ENCODE data around the gene TRH. TPM values are rescaled to one million over a fixed set of nuclear protein-coding genes. Genes with fewer than 3 reads are reported as not detected.

TRH gene
- total and polyA plus RNA-seq, 9 of the 15 experiments (the other 6 are each of a cell fraction or from before 2014, with no cell fraction given) = not detected

DNA sequence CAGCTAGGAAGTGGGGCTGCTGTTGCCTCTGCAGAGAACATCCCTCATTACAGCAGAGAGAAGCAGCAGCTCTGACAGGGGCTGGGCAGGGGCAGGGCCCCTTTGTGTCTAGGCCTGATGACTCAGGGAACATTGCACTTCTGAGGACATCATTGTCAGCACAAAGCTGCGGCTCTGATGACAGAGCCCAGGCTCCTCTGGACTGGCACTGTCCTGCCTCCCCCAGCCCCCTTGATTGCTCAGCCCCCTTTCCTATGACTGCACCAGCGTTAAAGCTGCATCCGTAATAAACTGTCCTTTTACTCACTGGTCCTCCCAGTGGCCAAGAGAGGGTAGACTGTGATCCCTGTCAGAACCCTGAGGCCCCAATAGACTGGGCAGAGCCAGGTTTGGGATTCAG is 18.3 kb downstream of the TRH start:
- FAIRE-seq = no peak

More for the DNA sequence above, 18.3 kb downstream of the TRH start:
- H2AFZ ChIP-seq (ENCODE audit: low read depth, low read length) = no peak overlapping the region
- TF ChIP-seq ZNF146 (CRISPR knock-in tag; IDR thresholded peaks at IDR 0.05; ENCODE audit: unreplicated experiment) = no peak
- TF ChIP-seq, protein P1, sequence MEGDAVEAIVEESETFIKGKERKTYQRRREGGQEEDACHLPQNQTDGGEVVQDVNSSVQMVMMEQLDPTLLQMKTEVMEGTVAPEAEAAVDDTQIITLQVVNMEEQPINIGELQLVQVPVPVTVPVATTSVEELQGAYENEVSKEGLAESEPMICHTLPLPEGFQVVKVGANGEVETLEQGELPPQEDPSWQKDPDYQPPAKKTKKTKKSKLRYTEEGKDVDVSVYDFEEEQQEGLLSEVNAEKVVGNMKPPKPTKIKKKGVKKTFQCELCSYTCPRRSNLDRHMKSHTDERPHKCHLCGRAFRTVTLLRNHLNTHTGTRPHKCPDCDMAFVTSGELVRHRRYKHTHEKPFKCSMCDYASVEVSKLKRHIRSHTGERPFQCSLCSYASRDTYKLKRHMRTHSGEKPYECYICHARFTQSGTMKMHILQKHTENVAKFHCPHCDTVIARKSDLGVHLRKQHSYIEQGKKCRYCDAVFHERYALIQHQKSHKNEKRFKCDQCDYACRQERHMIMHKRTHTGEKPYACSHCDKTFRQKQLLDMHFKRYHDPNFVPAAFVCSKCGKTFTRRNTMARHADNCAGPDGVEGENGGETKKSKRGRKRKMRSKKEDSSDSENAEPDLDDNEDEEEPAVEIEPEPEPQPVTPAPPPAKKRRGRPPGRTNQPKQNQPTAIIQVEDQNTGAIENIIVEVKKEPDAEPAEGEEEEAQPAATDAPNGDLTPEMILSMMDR (IDR thresholded peaks at IDR 0.05 in 2 of 3, conservative IDR thresholded peaks at IDR 0.05 in 1 of 3; ENCODE audit: insufficient read depth in 2 of 3, low read depth in 1 of 3, low read length in 3 of 3) = peak in 2 of 3 experiments; percentile 34 to 49; a peak in 5 of 6 replicates
- TF ChIP-seq, protein P2, sequence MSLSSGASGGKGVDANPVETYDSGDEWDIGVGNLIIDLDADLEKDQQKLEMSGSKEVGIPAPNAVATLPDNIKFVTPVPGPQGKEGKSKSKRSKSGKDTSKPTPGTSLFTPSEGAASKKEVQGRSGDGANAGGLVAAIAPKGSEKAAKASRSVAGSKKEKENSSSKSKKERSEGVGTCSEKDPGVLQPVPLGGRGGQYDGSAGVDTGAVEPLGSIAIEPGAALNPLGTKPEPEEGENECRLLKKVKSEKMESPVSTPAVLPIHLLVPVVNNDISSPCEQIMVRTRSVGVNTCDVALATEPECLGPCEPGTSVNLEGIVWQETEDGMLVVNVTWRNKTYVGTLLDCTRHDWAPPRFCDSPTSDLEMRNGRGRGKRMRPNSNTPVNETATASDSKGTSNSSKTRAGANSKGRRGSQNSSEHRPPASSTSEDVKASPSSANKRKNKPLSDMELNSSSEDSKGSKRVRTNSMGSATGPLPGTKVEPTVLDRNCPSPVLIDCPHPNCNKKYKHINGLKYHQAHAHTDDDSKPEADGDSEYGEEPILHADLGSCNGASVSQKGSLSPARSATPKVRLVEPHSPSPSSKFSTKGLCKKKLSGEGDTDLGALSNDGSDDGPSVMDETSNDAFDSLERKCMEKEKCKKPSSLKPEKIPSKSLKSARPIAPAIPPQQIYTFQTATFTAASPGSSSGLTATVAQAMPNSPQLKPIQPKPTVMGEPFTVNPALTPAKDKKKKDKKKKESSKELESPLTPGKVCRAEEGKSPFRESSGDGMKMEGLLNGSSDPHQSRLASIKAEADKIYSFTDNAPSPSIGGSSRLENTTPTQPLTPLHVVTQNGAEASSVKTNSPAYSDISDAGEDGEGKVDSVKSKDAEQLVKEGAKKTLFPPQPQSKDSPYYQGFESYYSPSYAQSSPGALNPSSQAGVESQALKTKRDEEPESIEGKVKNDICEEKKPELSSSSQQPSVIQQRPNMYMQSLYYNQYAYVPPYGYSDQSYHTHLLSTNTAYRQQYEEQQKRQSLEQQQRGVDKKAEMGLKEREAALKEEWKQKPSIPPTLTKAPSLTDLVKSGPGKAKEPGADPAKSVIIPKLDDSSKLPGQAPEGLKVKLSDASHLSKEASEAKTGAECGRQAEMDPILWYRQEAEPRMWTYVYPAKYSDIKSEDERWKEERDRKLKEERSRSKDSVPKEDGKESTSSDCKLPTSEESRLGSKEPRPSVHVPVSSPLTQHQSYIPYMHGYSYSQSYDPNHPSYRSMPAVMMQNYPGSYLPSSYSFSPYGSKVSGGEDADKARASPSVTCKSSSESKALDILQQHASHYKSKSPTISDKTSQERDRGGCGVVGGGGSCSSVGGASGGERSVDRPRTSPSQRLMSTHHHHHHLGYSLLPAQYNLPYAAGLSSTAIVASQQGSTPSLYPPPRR (CRISPR knock-in tag; IDR thresholded peaks at IDR 0.05; ENCODE audit: borderline replicate concordance) = no peak
- WGBS (ENCODE audit: insufficient coverage, low coverage, missing lambda C conversion rate) = 0% methylated on average over 2 of the region's 3 CpGs
- H3K36me3 ChIP-seq (ENCODE audit: control insufficient read depth, insufficient read depth, low read length) = no peaks in the 10 kb centered on the region
- intact Hi-C loops (cut with micrococcal nuclease) (no loop called here), in situ Hi-C loops (cut with MboI) (no loop called here)
- no peak overlapping the region for H3K4me3 ChIP-seq
- DNase-seq (ENCODE audit: extremely low read depth in 1 of 4, low spot score in 3 of 4) (peak; percentile 9 to 34 (median 30)), ATAC-seq (peak; percentile 90)
- H3K9me3 ChIP-seq (replicated peaks; ENCODE audit: control insufficient read depth, insufficient read depth, low read depth, low read length) = no peaks in the 10 kb centered on the region
- H4K20me1 ChIP-seq (replicated peaks; ENCODE audit: control insufficient read depth, insufficient read depth, low read length) = 0 out of 2 replicates have a peak, but pooled peaks cover 3% of the 10 kb centered on the region
- H3K79me2 ChIP-seq (ENCODE audit: control insufficient read depth, insufficient read depth, low read length) = no peaks in the 10 kb centered on the region
- no peak overlapping the region for H3K9ac ChIP-seq (ENCODE audit: insufficient read depth in 1 of 2, low read depth in 2 of 2, low read length in 2 of 2)
- ChIA-PET POLR2A (interaction anchor here (0.6 to 0.7 kb wide), 2 partner anchors 10 to 12 kb away, joined by 3 read pairs; no protein-coding TSS in a partner anchor), CTCF (ENCODE audit: low intra/inter-chr PET ratio) (no interaction called here)
- no peak overlapping the region for H3K4me2 ChIP-seq (ENCODE audit: insufficient read depth, low read length)
- BruUV-seq (replicated peaks) = no TSS peak
- peaks cover 10 to 46% of the 10 kb centered on the region in 2 experiments for H3K27me3 ChIP-seq (ENCODE audit: control insufficient read depth in 2 of 2, insufficient read depth in 2 of 2, low read length in 2 of 2)
- no peak overlapping the region for H3K27ac ChIP-seq (ENCODE audit: extremely low read depth, low read depth, low read length)
- no peaks in the 10 kb centered on the region for H3K4me1 ChIP-seq (replicated peaks in 1 of 2; ENCODE audit: control insufficient read depth in 2 of 2, insufficient read depth in 2 of 2, low read length in 2 of 2)
- H3K9me1 ChIP-seq (ENCODE audit: control insufficient read depth, insufficient read depth, low read length) = no peaks in the 10 kb centered on the region

All from K562 (cell line).